ENCODE data around the gene CACNA1B. TPM values are rescaled to one million over a fixed set of nuclear protein-coding genes. Genes with fewer than 3 reads are reported as not detected.

CACNA1B gene
- total and polyA plus RNA-seq, 2 of the 13 experiments (the other 11 are each of a cell fraction or from before 2014, with no cell fraction given), result under 0.01 to 0.04 TPM

DNA sequence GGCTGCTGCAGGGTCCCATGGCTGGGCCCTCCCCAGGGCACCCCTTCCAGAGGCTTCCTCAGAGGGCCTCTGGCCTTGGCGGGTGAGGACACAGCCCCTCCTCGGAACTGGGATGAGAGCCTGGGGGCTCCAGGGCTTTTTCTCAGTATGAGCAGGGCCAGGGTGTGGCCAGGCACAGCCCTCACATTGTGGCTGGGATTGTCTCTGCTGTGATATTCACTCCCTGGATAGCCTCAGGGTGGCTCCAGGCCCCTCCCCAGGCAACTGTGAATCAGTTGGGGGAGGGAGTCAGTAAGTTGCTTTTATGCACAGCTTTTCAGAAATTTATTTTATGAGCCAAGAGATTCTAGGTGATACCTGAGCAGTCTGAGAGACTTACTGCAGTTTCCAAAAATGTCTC is 135.7 kb downstream of the CACNA1B start:
- intact Hi-C loops (cut with micrococcal nuclease; ENCODE audit: unreplicated experiment), result no loop called here
- Histone ChIP-seq H3K4me1 (ENCODE audit: insufficient read depth, low read length) (no peaks in the 10 kb centered on the region), H3K9me3 (ENCODE audit: low read length) (no peaks in the 10 kb centered on the region), H4K20me1 (ENCODE audit: insufficient read depth, low read length) (no peaks in the 10 kb centered on the region), H3K36me3 (replicated peaks in 1 of 2; ENCODE audit: control insufficient read depth in 1 of 2, insufficient read depth in 2 of 2, low read length in 2 of 2) (no peaks in the 10 kb centered on the region), H3K9ac (ENCODE audit: insufficient read depth, low read depth, low read length) (no peak overlapping the region), H3K4me2 (ENCODE audit: low read depth, low read length) (no peak overlapping the region), H3K27me3 (ENCODE audit: control insufficient read depth in 1 of 2, insufficient read depth in 2 of 2, low read length in 2 of 2) (peaks cover 4 to 21% of the 10 kb centered on the region in 2 experiments; a peak in 3 of 5 replicates), H3K27ac (ENCODE audit: extremely low read length, insufficient read depth, low read length) (no peak overlapping the region), H2AFZ (ENCODE audit: low read length) (no peak overlapping the region), H3K4me3 (replicated peaks in 1 of 3; ENCODE audit: insufficient read depth in 1 of 3, low read depth in 2 of 3, low read length in 3 of 3) (no peak overlapping the region), H3K79me2 (ENCODE audit: insufficient read depth, low read length) (no peaks in the 10 kb centered on the region)
- no TSS peak for BruUV-seq (replicated peaks)
- in situ Hi-C loops (cut with HindIII; ENCODE audit: extremely low pct_ligation_motif_present, low pct_unique_long_range_greater_than_20kb), result no loop called here
- POLR2A ChIA-PET, result no interaction called here
- WGBS (ENCODE audit: low lambda C conversion rate), result 40% methylated on average over 1 of the region's 2 CpGs
- no peak for TF ChIP-seq ZBTB7A (CRISPR knock-in tag; IDR thresholded peaks at IDR 0.05)
- no peak for DNase-seq (ENCODE audit: low spot score)
- no peak for FAIRE-seq
- CTCF ChIA-PET (ENCODE audit: low intra/inter-chr PET ratio, low total read pairs), result no interaction called here
- ATAC-seq, result no peak

DNA sequence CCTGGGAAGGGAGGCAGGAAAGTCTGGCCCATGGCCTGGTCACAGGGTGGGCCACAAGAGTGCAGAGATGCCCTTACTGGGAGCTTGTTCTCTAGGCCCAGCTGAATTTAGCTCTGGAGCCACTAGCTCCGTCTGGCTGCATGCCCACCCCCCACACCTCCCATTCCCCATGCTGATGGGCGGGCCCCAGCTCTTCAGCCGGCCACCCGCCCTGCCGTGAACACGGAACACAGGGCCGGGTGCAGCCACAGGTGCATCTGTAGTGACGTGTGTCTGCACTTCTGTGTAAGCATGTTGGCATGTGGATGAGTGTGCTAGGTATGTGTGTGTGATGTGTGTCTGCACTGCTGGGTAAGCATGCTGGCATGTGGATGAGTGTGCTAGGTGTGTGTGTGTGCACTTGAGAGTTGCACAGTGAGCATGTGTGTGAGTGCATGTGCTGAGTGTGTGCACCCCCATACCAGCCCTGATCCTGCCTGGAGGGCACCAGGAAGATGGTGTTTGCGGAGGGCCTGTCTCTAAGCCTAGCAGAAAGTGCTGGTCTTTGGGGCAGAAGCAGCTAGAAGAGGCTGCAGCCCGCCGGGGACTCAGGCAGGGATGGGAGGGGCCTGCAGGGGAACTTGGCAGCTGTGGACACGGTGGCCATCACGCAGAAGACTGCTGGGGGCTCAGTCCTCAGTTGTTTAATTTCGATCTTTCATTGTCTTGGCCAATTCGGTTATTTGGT is 136.4 kb downstream of the CACNA1B start:
- Histone ChIP-seq H3K79me2 (ENCODE audit: insufficient read depth, low read length) (no peaks in the 10 kb centered on the region), H3K27me3 (ENCODE audit: control insufficient read depth in 1 of 2, insufficient read depth in 2 of 2, low read length in 2 of 2) (peaks cover 4 to 21% of the 10 kb centered on the region in 2 experiments; a peak in 3 of 5 replicates), H3K36me3 (replicated peaks in 1 of 2; ENCODE audit: control insufficient read depth in 1 of 2, insufficient read depth in 2 of 2, low read length in 2 of 2) (no peaks in the 10 kb centered on the region), H3K4me2 (ENCODE audit: low read depth, low read length) (no peak overlapping the region), H3K9ac (ENCODE audit: insufficient read depth, low read depth, low read length) (no peak overlapping the region), H4K20me1 (ENCODE audit: insufficient read depth, low read length) (no peaks in the 10 kb centered on the region), H2AFZ (ENCODE audit: low read length) (no peak overlapping the region), H3K9me3 (ENCODE audit: low read length) (no peaks in the 10 kb centered on the region), H3K27ac (ENCODE audit: extremely low read length, insufficient read depth, low read length) (no peak overlapping the region), H3K4me1 (ENCODE audit: insufficient read depth, low read length) (no peaks in the 10 kb centered on the region), H3K4me3 (replicated peaks in 1 of 3; ENCODE audit: insufficient read depth in 1 of 3, low read depth in 2 of 3, low read length in 3 of 3) (no peak overlapping the region)
- no peak for TF ChIP-seq CBFB (CRISPR knock-in tag; IDR thresholded peaks at IDR 0.05)
- TF ChIP-seq ZNF513 (CRISPR knock-in tag; conservative IDR thresholded peaks at IDR 0.05), result no peak
- no peak for TF ChIP-seq GTF2F1 (IDR thresholded peaks at IDR 0.05; ENCODE audit: low read length)
- TF ChIP-seq TBX2 (CRISPR knock-in tag; IDR thresholded peaks at IDR 0.05; ENCODE audit: borderline replicate concordance), result no peak
- TF ChIP-seq ZIK1 (CRISPR knock-in tag; IDR thresholded peaks at IDR 0.05; ENCODE audit: borderline replicate concordance, low read depth), result no peak
- no peak for TF ChIP-seq XRCC5 (optimal IDR thresholded peaks at IDR 0.05; ENCODE audit: low read length)
- no peak for TF ChIP-seq BHLHE40 (IDR thresholded peaks at IDR 0.05; ENCODE audit: low read length)
- TF ChIP-seq TARDBP (CRISPR knock-in tag; IDR thresholded peaks at IDR 0.05), result no peak
- no peak for DNase-seq (ENCODE audit: low spot score)
- no peak for ATAC-seq
- in situ Hi-C loops (cut with HindIII; ENCODE audit: extremely low pct_ligation_motif_present, low pct_unique_long_range_greater_than_20kb) (no loop called here), intact Hi-C loops (cut with micrococcal nuclease; ENCODE audit: unreplicated experiment) (no loop called here)
- no TSS peak for BruUV-seq (replicated peaks)
- FAIRE-seq, result no peak
- CTCF ChIA-PET (ENCODE audit: low intra/inter-chr PET ratio, low total read pairs), result no interaction called here
- WGBS (ENCODE audit: low lambda C conversion rate), result 26% methylated on average over 13 of the region's 15 CpGs
- POLR2A ChIA-PET, result no interaction called here

Data from HepG2 (cell line).